Raji (cell line): Measurements from ENCODE around the gene HOXD13.

ENCODE experiments used
- POLR2A ChIP-seq: IDR thresholded peaks from 2 replicates; pipeline ENCODE4 v1.6.1; 2011; ENCODE audit warnings: low read depth, low read length, control low read depth; ENCODE audit not compliant: insufficient read depth

HOXD13 gene

DNA sequence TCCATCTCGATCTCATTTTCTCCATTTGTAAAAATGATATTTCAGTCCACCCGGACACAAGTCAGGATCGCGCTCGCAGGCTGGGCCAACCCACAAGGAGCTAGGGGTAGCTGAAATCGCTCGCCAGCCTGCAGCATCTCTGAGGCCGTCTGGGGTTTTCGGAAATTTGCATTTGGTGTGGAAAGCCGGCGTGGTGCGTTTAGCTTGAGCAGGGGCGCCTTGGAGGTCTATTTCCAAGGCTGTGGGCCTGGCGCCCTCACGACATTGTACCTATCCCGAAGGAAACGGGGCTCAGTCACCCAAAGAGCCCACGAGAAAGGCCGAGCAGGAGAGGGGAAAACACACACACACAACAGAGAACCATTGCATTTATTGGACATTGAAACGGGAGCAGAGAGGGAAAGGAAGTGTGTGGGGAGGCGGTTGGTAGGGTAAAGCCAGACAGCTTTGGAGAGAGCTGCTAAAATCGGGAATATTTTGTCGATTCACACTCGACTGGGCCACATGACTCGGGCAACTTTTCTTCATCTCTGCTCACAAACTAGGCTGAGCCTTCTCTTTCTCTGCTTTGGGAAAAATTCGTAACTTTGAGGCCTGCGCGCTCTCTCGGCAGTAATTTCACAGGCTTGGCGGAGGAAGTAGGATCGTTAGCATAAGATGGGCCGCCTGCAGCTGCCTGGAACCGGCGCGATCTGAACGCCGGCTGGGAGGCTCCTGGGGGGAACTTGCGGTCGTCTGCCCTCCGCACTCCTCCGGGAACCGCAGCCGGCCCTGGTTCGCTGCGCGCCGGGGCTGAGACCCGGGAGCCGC, 35.9 kb downstream of the HOXD13 start:
- no peak for TF ChIP-seq POLR2A

DNA sequence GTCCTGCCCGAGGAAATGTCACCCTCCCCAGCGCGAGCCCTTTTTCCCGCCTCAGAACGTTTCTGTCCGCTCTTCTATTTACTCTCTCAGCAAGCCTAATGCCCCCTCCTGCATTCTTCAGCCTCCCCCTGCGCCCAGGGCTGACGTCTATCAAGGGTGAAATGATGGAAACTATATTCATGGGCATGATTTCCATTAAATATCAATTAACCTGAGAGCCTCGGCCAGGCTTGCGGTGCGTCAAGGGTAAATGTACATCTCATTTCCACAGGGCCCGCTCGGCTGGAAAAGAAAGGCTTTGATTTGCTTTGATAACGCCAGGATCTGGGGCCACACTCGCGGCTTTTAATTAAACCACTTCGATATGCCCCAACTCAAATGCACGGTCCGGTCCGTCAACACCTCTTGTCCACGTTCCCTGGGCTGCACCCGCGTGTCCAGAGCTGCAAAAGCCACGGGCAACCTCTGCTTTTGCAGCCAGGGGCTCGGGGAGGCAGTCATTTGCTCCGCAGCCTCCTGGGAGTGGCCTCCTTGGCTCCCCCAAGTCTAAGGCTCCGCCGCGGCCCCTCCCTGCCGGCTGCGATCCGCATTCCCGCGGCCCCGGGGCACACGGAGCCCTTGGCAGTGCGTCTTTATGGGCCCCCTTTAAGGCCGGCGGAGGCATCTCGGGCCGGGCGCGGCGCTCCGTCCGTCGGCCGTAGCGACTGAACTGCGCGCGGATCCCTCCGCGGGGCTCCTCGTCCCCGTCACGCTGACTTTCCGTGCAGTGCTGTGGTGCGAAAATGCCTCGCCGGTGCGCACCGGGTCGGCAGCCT, 36.7 kb downstream of the HOXD13 start, which contains the start of gene HOXD8:
Gene HOXD8 (plus strand): TSS at position 724 of the 815 bp plus-strand sequence. CDS start 662 bp downstream, outside the sequence.
- TF ChIP-seq POLR2A: no peak

DNA sequence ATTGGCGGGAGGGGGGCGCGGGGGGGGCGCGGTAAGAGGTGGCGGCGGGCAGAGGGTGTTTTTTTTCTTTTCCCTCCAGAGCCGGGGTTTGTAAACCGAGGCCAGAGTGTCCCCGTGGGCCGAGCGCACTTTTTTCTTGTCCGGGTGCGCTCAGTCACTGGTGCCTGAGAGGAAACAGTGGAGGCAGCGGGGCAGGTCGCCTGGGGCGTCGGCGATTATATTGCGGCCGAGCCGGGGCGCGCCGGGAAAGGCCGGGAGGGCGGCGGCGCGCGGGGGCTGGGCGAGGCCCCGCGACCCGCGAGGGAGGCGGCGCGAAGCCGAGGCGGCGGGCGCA, 37.3 kb downstream of the HOXD13 start:
- no peak for TF ChIP-seq POLR2A

DNA sequence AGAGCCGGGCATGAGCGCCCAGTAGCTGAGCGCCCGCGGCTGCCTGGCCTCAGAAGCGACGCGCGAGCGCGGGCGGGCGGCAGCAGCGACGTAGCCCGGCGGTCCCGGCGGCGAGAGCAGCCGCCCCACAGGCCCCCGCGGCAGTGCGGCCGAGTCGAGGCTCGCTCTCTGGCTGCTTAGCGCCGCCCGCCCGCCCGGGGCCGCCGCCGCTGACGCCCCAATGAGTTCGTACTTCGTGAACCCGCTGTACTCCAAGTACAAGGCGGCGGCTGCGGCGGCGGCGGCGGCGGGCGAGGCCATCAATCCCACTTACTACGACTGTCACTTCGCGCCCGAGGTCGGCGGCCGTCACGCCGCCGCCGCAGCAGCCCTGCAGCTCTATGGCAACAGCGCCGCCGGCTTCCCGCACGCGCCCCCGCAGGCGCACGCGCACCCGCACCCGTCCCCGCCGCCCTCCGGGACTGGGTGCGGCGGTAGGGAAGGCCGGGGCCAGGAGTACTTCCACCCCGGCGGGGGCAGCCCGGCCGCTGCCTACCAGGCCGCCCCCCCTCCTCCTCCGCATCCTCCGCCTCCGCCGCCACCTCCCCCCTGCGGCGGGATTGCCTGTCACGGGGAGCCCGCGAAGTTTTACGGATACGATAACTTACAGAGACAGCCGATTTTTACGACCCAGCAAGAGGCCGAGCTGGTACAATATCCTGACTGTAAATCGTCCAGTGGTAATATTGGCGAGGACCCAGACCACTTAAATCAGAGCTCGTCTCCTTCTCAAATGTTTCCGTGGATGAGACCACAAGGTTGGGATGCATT, 37.8 kb downstream of the HOXD13 start:
- TF ChIP-seq POLR2A: no peak

DNA sequence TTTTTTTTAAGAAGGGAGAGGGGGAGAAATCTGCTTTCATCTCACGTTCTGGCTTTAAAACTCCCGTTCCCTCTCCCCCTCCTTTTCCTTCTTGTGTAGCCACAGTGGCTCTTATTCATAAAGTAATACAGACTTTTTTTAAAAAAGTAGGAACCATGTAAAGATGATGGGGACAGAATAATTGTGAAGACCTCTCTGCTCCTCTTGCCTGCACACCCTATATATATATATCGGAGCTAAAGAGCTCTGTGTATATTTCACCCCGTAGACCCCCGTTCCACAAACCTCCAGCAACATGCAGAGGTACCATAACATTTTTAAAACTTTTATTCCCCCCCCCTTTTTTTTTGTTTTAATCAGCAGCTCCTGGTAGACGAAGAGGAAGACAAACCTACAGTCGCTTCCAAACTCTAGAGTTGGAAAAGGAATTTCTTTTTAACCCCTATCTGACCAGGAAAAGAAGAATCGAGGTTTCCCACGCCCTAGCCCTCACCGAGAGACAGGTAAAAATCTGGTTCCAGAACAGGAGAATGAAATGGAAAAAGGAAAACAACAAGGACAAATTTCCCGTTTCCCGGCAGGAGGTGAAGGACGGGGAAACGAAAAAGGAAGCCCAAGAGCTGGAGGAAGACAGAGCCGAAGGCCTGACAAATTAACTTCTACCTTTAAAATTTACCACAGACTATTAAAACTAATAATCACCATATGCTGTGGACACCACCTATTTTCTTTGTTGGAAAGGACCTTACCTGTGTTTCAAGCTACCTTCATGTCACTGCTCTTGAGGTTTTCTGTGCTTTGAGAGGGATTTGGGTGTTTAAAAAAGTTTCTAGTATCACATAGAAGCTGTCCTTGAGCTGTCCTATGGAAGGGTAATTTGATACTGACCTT, 38.7 kb downstream of the HOXD13 start:
- no peak for TF ChIP-seq POLR2A

DNA sequence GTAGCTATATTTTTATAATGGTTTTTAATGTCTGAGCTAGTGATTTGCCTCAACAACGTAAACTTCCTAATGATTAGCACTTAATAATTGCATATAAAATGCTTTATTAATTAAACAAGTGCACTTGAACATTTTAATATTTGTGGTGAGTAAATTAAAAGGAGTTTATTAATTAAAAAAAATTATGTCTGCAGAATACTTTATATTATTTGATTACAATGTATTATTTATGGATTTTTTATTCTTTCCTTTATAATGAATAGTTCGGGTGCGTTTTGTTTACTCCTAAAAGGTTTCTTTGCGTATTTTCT, 39.3 kb downstream of the HOXD13 start:
- no peak for TF ChIP-seq POLR2A

DNA sequence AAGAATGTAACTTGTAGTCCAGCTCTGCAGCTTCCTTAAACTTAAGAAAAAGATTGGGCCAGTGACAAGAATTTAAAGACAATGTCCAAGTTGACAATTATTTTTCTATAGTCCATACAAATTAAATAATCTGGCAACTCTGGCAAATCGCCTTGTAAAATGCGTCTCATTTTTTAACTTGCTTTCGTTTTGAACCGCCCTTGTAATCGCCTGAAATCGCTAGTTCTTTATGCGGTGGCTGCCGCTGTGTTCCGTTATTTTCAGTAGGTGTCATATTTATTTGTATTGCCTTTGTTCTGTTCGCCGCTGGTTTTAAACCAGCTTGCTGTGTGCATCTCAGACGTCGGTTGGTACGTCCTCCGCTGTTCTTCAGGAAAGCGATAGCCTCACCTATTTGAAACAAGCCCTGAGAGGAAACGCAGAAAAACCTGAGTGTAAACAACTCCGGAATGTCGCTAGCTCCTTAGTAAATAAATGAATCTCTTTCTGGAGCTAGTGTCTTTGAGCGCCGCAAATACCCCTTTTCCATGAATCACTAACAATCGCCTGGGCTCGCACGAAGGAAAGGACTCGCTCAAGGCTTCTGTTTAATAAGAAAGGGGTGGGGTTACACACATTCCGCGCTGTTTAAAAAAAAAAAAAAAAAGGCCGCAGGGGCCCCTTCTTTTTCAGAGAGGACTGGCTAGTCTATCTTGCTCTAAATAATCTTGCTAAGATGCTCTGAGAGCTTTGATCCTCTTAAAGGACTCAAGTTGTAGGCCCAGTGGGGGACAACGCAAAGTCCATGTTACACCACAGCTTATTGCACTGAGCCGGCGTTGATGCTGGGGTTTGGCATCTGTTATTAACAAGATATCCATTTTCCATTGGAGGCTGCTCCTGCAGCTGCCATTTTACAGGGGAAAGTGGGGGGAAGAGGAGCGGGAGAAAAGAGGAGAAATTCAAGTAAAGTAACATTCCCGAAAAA, 40.0 kb downstream of the HOXD13 start:
- no peak for TF ChIP-seq POLR2A

DNA sequence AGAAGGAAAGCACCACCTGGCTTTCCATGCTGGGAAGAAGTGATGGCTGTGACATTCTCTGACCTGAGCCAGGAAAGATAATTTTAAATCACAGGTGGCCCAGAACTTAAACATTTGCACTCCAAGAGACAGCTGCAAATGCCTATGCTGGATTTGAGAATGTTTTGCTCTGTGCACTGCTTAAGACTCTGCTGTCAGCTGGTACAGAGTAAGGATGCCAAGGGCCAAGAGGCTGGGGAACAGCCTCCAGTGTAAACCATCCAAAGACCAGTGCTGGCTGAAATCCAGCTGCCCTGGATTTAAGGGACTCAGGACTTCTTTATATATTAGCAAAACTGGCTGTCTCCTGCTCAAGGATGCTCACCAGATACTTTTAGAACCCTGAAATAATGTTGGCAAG, 40.9 kb downstream of the HOXD13 start:
- TF ChIP-seq POLR2A: no peak

DNA sequence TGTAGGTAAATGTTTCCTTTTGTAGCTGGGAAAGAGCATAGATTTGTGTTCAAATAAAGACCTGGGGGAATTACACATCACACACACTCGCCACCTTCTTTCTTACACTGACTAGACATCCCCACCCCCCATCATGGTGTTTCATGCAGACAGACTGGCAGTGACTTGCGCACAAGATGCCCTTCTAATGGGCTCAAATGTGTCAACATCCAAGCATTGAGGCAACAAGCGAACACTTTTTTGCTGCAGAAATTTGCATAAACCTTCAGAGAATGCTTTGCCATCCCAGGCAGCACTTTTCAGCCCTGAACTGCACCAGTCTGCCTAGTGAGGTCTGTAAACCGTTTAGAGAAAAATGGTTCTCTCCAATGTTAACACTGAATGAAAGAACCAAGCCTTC, 41.5 kb downstream of the HOXD13 start:
- TF ChIP-seq POLR2A: no peak

DNA sequence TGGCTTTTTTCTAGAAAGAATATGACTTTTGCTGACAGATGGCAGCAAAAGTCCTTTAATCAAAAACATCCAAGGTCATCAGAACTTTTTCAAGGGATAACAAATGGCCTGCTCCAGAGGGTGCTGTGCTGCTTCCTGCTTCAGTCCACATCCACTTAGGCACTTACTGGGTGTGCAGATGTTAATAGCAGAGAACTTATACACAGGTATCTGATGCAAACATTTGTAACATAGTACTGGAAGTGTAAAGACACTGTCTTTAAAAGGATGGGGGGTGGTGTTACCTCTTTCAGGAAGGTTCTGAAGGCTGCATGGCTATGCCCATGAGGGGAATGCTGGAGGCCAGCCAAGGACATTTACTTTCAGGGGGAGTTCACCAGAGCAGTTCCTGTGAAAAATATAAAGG, 42.5 kb downstream of the HOXD13 start:
- no peak for TF ChIP-seq POLR2A

DNA sequence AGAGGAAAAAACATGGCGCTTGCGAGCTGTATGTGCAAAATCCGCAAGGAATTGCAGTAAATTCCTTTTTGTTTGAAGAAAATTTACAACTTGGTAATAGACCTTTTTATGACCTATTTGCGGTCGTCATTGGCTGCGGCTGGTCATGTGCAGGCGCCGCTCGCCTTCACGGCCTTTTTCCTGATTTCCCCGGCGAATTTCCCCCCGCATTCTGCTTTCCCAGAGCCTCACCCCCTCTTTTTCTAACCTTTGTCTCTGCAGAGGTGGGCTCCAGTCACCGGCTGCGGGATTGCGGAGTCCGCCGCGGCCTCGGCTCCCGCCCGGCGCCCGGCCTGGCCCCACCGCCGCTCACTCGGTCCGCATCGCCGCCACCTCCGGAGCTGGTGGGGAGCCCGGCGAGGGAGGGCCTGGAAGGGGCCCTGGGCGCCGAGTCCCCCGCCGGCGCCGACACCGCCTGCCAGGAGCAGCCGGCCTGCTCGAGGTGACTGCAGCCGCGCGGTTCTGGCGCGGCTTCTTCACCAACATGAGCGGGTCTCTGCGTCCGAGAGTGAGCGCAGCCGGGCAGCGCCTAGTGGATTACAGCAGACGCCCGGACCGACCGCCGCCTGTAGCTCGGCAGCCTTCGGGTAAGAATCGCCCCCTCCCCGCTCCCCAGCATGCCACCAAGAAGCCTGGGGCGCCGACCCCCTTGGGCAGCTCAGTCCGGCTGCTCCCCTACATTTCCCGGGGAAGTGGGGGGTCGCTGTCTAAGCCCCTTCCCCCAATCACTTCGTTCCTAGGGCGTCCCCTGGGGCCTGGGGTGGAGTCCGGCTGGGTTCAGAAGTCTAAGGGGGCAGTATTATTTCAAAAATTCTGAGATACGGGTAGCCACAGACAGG, 44.1 kb downstream of the HOXD13 start:
- no peak for TF ChIP-seq POLR2A

DNA sequence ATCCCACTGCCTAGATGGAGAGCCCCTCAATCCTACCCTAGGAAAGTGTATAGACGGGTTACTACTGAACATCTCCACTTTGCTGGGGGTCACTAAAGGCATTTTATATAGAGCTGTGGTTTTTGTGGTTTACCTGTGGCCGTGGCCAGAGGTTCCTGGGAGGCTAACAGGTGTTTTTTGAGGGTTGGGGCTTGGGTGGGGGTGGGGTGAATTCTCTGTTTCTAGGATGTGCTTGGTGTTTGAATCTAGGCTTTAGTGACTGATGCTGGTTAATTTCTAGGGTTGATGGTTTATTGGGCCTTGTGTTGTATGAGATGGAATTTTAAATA, 44.7 kb downstream of the HOXD13 start:
- no peak for TF ChIP-seq POLR2A

DNA sequence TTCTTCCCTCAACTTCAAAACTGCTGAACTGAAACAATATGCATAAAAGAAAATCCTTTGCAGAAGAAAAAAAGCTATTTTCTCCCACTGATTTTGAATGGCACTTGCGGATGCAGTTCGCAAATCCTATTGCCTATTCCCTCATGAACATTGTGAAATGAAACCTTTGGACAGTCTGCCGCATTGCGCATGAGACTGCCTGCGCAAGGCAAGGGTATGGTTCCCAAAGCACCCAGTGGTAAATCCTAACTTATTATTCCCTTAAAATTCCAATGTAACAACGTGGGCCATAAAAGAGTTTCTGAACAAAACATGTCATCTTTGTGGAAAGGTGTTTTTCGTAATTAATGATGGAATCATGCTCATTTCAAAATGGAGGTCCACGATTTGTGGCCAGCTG, 45.4 kb downstream of the HOXD13 start:
- TF ChIP-seq POLR2A: no peak
